HCT116 (cell line): ENCODE measurements around the gene NAA20. TPM values are rescaled to one million over a fixed set of nuclear protein-coding genes. Genes with fewer than 3 reads are reported as not detected.

Source experiments
- ATAC-seq: fragments of 200-7000 bp; cut with Tn5 transposase; 2 replicates; pipeline ENCODE4 v1.9.1; 2020; ENCODE audit warnings: mild to moderate bottlenecking, moderate library complexity
- BruUV-seq: library from RNA; stranded (reverse); fragments of 400-500 nt; replicated peaks from 2 replicates; lab custom pipeline; 2021; lab: Mats Ljungman, UMichigan
- CTCF ChIA-PET: fragments of 300-600 bp; sonication (Branson Sonifier 250); formaldehyde crosslinking; loops from one replicate; lab custom pipeline; 2021; ENCODE audit warnings: antibody characterized with exemption; lab: Charles Lee
- POLR2A ChIA-PET: fragments of 300-600, 350-600 bp; sonication (Branson Sonifier 250); formaldehyde crosslinking; loops from one replicate; lab custom pipeline; 2021; ENCODE audit warnings: antibody characterized with exemption; lab: Charles Lee
- RAD21 ChIA-PET, 2 experiments: fragments of 300-600 bp; sonication (Branson Sonifier 250); formaldehyde crosslinking; loops; one replicate each; lab custom pipeline; 2023; ENCODE audit warnings: low total read pairs in 2 of 2; ENCODE audit not compliant: uncharacterized antibody in 2 of 2, unreplicated experiment in 2 of 2, low non-redundant PET in 1 of 2; lab: Charles Lee
- DNase-seq: peaks from one replicate; pipeline ENCODE4 v3.0.0-alpha.2; 2010; ENCODE audit warnings: low read depth, low spot score
- H2AFZ ChIP-seq: fragments of 200-600 bp; shearing (Covaris generic), sonication (generic); 2 replicates; pipeline ENCODE4 v1.6.1; 2017; ENCODE audit warnings: low read depth, mixed run types, mixed read lengths, antibody characterized with exemption, low read length; ENCODE audit not compliant: poor library complexity, severe bottlenecking
- H3K27ac ChIP-seq: 2 replicates; pipeline ENCODE4 v1.5.1; 2012; ENCODE audit warnings: low read depth, low read length
- H3K27me3 ChIP-seq: fragments of 200-600 bp; sonication (generic); 2 replicates; pipeline ENCODE4 v1.6.1; 2016; ENCODE audit warnings: mixed run types, low read length, mixed read lengths; ENCODE audit not compliant: insufficient read depth
- H3K36me3 ChIP-seq, 2 experiments: fragments of 200-500 bp in 1 of 2; fragments of 200-600 bp in 1 of 2; sonication (Bioruptor generic) in 1 of 2; sonication (generic) in 1 of 2; 2 replicates each; pipeline versions ENCODE4 v1.5.1 to v1.6.1; 2014 to 2016; ENCODE audit warnings: low read length in 2 of 2, inconsistent platforms in 1 of 2, mixed read lengths in 1 of 2, mixed run types in 1 of 2; ENCODE audit not compliant: insufficient read depth in 2 of 2, control insufficient read depth in 1 of 2
- H3K4me1 ChIP-seq, 2 experiments: fragments of 200-600 bp in 1 of 2; sonication (generic) in 1 of 2; 2 replicates each; pipeline versions ENCODE4 v1.5.1 to v1.6.1; 2012 to 2017; ENCODE audit warnings: low read length in 2 of 2, inconsistent platforms in 1 of 2, mild to moderate bottlenecking in 1 of 2, mixed read lengths in 1 of 2, mixed run types in 1 of 2, moderate library complexity in 1 of 2; ENCODE audit not compliant: insufficient read depth in 2 of 2, control insufficient read depth in 1 of 2
- H3K4me2 ChIP-seq: fragments of 200-600 bp; sonication (generic); 2 replicates; pipeline ENCODE4 v1.6.1; 2017; ENCODE audit warnings: mixed run types, low read length, mixed read lengths
- H3K4me3 ChIP-seq, 2 experiments: fragments of 200-600 bp in 1 of 2; sonication (generic) in 1 of 2; replicated peaks in 1 of 2; 2 replicates each; pipeline ENCODE4 v1.5.1; 2011 to 2016; ENCODE audit warnings: low read length in 2 of 2, control low read depth in 1 of 2, low read depth in 1 of 2, mild to moderate bottlenecking in 1 of 2, mixed read lengths in 1 of 2, mixed run types in 1 of 2
- H3K79me2 ChIP-seq: fragments of 200-600 bp; sonication (generic); 2 replicates; pipeline ENCODE4 v1.6.1; 2017; ENCODE audit warnings: mild to moderate bottlenecking, mixed run types, low read length, moderate library complexity, mixed read lengths; ENCODE audit not compliant: insufficient read depth
- H3K9ac ChIP-seq: fragments of 200-600 bp; sonication (generic); 2 replicates; pipeline ENCODE4 v1.6.1; 2016; ENCODE audit warnings: low read length, mixed read lengths
- H3K9me2 ChIP-seq: fragments of 200-600 bp; sonication (generic), shearing (Covaris generic); 2 replicates; pipeline ENCODE4 v1.6.1; 2017; ENCODE audit warnings: mixed run types, mild to moderate bottlenecking, moderate library complexity; ENCODE audit not compliant: insufficient read depth
- H3K9me3 ChIP-seq, 2 experiments: fragments of 200-500 bp in 1 of 2; fragments of 200-600 bp in 1 of 2; sonication (Bioruptor generic) in 1 of 2; sonication (generic) in 1 of 2; 2 replicates each; pipeline ENCODE4 v1.6.1; 2014 to 2017; ENCODE audit warnings: low read length in 2 of 2, mixed read lengths in 2 of 2, inconsistent platforms in 1 of 2, low read depth in 1 of 2, mild to moderate bottlenecking in 1 of 2, mixed run types in 1 of 2, moderate library complexity in 1 of 2; ENCODE audit not compliant: control insufficient read depth in 1 of 2, insufficient read depth in 1 of 2
- H4K20me1 ChIP-seq: fragments of 200-600 bp; sonication (generic), shearing (Covaris generic); 2 replicates; pipeline ENCODE4 v1.6.1; 2017; ENCODE audit warnings: mixed run types, mild to moderate bottlenecking, moderate library complexity; ENCODE audit not compliant: insufficient read depth
- CBX3 ChIP-seq: IDR thresholded peaks from 2 replicates; pipeline ENCODE4 v1.6.1; 2012; ENCODE audit warnings: low read depth
- RAD21 ChIP-seq: IDR thresholded peaks from 2 replicates; pipeline ENCODE4 v1.6.1; 2012; ENCODE audit warnings: low read depth, mild to moderate bottlenecking
- ZBTB33 ChIP-seq: IDR thresholded peaks from 2 replicates; pipeline ENCODE4 v1.6.1; 2011; ENCODE audit warnings: mild to moderate bottlenecking, low read length, moderate library complexity; ENCODE audit not compliant: insufficient replicate concordance; ENCODE audit errors: extremely low read depth
- intact Hi-C: fragments of 100-400 bp; cut with micrococcal nuclease; formaldehyde crosslinking; loops from 2 replicates; pipeline ENCODE4 v1.10.0; 2022
- total RNA-seq: library from RNA; stranded (reverse); gene quantifications from one replicate; pipeline ENCODE4 v1.2.1, GENCODE V29; 2021; ENCODE audit not compliant: unreplicated experiment

The NAA20 gene
- total RNA-seq, 1 experiment from 2014 or later: 71.5 TPM

- no peak for TF ChIP-seq ZBTB33
- TF ChIP-seq CBX3: no peak
- TF ChIP-seq, all 23 proteins: peak for 0
Observed at GRCh38 chr20:19973961-19974629, 43.1 kb upstream of the NAA20 start (continued).

GRCh38 chr20:19974630-19975435 lies 42.3 kb upstream of the NAA20 start:
- H3K4me1 ChIP-seq: peaks cover 33 to 37% of the 10 kb centered on the region in 2 experiments
- no peak overlapping the region for H3K27ac ChIP-seq
- no peaks in the 10 kb centered on the region for H4K20me1 ChIP-seq
- H2AFZ ChIP-seq: no peak overlapping the region
- CTCF ChIA-PET: no interaction called here
- no peaks in the 10 kb centered on the region for H3K9me3 ChIP-seq
- H3K36me3 ChIP-seq: no peaks in the 10 kb centered on the region
- intact Hi-C loops: no loop called here
- H3K4me2 ChIP-seq: no peak overlapping the region
- ATAC-seq (no peak), DNase-seq (no peak)
- no peaks in the 10 kb centered on the region for H3K9me2 ChIP-seq
- H3K4me3 ChIP-seq: no peak overlapping the region
- H3K9ac ChIP-seq: no peak overlapping the region
- POLR2A ChIA-PET: interaction anchor here (0.7 kb wide), 1 partner anchor 19 kb away, joined by 3 read pairs; no protein-coding TSS in a partner anchor
- no TSS peak for BruUV-seq
- RAD21 ChIA-PET: no interaction called here
- no peak for TF ChIP-seq RAD21
- no peak for TF ChIP-seq ZBTB33
- H3K27me3 ChIP-seq: peaks cover 10% of the 10 kb centered on the region; the same call in 1 of the 2 replicates
- no peaks in the 10 kb centered on the region for H3K79me2 ChIP-seq
